Stimulated activated CD8-positive, alpha-beta memory T cell treated with anti-CD3 and anti-CD28 coated beads, Interleukin-15, amount 100 ng/mL, for 24 hours (primary cell): ENCODE results near the gene BCAS3.
"Not testable (repeated sequence)": the region's sequence is repeated elsewhere in the genome, so short reads cannot be mapped to it uniquely, and the experiment has no call there.

Experiments
- DNase-seq: peaks from one replicate; pipeline ENCODE4 v3.0.0-alpha.2; 2020; ENCODE audit warnings: low read depth

BCAS3 gene

DNA sequence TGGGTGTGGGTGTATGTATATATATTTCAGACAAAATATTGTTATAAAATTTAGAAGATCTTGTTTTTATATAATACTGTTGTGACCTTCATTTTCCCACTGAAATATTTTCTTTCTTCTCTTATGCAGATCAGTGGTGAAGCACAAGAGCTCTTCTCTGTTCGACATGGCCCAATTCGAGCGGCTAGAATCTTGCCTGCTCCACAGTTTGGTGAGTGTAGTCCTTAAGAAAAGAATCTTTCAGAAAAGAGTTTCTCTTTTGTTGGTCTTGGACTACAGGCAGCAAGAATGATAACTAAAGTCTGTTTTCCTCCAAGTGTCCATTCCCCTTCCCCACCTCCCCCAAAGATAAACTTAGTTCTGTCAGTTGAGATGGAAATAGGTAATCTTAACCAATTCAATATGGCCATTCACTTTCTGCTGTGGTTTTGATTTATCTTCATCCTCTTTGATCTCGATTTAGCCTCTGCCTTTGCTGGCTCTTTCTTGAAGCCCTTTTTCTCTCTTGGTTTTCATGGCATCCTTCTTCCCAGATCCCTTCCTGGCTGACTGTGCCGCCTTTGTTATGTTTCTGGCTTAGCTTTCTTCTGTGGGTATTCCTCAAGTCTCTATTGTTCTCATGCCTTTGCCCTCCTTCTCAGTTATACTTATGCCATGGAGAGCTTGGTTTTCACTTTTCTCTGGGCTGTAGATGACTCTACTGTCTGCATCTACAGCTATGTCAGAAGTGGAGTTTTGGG lies 69.6 kb downstream of the BCAS3 start:
- no peak for DNase-seq

DNA sequence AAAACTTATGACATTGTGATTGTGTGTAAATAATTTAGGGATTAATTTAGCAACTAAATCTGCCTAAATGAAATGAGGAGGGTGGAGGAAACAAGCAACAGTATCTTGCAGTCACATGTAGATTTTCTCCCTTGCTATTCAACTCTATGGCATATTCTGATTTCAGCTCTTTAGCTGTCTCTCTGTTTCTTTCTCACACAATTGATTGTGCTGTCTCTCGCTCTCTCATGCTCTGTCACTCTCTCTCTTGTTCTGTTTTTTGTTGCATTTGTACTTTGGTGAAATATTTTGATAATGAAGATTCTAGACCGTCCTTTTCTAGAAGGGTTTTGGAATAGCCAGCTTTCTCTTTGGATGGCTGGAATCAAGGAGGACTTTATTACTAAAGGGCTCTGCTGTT lies 70.6 kb downstream of the BCAS3 start:
- DNase-seq: no peak

DNA sequence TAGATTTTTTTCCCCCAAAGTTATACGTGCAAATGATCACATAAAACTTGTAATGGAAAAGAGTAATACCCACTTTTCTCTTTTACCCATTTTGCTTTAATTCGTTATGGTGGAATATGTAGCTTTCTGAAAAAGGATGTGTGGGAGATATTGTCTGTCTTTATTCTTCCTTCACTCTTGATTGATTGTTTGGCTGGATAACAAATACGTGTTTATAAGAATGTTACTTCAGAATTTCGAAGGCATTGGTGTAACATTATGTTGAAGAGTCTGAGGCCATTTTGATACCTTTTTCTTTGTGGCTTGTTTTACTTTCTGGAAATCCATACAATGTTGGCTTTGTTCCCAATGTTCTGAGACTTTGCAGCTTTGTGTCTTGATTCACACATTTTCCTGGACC lies 71.4 kb downstream of the BCAS3 start:
- no peak for DNase-seq

DNA sequence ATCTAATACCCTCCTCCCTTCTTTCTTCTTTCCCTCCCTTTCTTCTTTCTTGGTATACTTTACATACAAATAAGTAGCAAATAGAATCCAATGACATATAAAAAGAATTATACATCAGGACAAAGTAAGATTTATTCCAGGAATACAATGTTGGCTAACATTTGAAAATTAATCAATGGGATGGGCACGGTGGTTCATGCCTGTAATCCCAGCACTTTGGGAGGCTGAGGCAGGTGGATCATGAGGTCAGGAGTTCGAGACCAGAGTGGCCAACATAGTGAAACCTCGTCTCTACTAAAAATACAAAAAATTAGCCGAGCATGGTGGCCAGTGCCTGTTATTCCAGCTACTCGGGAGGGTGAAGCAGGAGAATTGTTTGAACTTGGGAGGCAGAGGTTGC lies 72.1 kb downstream of the BCAS3 start:
- DNase-seq: no peak

DNA sequence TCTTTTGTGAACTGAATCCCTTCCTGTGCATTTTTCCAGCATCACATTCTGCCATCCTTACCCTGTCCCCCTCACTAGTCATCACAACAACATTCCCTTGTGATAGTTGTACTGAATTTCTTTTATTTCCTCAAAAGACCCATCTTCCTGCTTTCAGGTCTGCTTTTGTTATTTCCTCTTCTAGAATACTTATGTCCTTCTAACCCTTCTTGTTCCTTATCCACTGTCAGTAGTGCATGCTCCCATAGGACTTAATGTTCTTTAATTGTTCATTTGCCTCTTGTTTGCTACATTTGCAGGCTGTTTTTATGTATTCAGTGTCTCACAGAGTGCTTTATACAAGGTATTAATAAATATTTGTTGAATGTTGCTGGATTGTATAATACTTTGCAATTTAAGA lies 73.0 kb downstream of the BCAS3 start:
- no peak for DNase-seq

GRCh38 chr17:60751884-60752283 lies 74.2 kb downstream of the BCAS3 start:
- DNase-seq: no peak

DNA sequence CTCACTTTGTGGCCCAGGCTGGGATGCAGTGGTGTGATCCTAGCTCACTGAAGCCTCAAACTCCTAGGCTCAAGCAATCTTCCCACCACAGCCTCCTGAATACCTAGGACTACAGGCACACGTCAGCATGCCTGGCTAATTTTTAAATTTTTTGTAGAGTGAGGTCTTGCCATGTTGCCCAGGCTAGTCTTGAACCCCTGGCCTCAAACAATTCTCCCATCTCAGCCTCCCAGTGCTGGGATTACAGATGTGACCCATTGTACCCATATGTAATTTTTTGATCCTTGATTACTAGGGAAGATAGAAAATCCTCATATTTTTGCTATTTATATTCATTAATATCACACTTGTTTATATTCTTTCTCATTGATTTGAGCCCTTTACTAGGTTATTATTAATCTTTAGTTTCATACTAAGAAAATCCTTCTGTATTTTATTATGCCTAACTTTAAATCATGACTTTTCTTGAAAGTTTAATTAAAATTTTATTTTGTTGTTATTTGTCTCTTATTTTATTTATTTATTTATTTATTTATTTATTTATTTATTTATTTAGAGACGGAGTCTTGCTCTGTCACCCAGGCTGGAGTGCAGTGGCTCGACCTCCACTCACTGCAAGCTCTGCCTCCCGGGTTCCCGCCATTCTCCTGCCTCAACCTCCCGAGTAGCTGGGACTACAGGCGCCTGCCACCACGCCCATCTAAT lies 75.4 kb downstream of the BCAS3 start:
- no peak for DNase-seq

DNA sequence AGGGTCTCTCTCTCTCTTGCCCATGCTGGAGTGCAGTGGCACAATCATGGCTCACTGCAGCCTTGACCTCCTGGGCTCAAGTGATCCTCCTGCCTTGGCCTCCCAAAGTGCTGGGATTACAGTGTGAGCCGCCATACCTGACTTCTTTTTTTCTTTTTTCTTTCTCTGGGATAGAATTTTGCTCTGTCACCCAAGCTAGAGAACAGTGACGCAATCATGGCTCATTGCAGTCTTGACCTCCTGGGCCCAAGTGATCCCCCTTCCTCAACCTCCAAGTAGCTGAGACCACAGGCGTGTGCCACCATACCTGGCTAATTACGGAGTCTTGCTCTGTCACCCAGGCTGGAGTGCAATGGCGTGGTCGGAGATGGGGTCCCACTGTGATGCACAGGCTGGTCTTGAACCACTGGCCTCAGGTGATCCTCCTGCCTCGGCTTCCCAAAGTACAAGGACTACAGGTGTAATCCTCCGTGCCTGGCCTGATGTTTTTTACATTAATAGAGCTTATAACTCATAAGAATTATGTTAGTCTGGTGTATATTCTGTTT lies 76.5 kb downstream of the BCAS3 start:
- DNase-seq: no peak

DNA sequence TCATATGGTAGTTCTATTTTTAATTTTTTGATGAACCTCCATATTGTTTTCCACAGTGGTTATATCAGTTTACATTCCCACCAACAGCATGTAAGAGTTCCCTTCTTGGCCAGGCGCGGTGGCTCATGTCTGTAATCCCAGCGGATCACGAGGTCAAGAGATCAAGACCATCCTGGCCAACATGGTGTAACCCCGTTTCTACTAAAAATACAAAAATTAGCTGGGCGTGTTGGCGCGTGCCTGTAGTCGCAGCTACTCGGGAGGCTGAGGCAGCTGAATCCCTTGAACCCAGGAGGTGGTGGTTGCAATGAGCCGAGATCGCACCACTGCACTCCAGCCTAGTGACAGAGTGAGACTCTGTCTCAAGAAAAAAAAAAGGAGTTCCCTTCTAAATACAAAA lies 79.1 kb downstream of the BCAS3 start:
- DNase-seq: not testable (repeated sequence)

DNA sequence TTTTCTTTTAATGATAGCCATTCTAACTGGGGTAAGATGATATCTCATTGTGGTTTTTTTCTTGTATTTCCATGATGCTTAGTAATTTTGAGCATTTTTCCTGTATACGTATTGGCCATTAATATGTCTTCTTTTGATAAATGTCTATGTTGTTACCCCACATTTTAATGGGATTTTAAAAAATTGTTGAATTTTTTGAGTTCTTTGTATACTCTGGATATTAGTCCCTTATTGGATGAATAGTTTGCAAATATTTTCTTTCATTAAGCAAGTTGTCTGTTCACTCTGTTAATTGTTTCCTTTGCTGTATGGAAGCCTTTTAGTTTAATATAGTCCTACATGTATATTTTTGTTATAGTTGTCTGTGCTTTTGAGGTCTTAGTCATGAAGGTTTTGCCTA lies 79.8 kb downstream of the BCAS3 start:
- no peak for DNase-seq

- DNase-seq: no peak
These were observed 82.1 kb downstream of the BCAS3 start for GRCh38 chr17:60759756-60760155.

GRCh38 chr17:60761301-60761700 lies 83.7 kb downstream of the BCAS3 start:
- not testable (repeated sequence) for DNase-seq

DNA sequence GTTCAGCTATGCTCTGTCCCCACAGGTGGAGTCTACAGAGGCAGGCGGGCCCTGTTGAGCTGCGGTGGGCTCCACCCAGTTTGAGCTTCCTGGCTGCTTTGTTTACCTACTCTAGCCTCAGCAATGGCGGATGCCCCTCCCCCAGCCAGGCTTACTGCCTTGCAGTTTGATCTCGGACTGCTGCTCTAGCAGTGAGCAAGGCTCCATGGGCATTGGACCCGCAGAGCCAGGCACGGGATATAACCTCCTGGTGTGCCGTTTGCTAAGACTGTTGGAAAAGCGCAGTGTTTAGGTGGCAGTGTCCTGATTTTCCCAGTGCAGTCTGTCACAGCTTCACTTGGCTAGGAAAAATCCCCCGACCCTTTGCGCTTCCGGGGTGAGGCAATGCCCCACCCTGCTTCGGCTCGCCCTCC lies 89.1 kb downstream of the BCAS3 start:
- no peak for DNase-seq

DNA sequence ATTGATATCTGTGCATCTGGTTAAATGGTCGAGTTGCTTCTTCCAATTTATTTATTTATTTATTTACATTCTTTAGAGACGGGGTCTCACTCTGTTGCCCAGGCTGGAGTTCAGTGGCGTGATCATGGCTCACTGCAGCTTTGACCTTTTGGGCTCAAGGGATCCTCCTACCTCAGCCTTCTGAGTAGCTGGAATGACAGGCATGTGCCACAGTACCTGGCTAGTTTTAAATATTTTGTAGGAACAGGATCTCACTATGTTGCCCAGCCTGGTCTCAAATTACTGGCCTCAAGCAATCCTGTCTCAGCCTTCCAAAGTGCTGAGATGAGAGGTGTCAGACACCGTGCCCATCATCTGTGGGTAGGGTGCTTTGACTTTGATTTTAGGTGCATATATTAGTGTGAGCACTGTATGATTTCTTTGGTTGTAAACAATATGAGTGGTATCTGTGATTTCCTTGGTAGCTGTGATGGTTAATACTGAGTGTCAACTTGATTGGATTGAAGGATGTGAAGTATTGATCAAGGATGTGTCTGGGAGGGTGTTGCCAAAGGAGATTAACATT lies 90.2 kb downstream of the BCAS3 start:
- no peak for DNase-seq

DNA sequence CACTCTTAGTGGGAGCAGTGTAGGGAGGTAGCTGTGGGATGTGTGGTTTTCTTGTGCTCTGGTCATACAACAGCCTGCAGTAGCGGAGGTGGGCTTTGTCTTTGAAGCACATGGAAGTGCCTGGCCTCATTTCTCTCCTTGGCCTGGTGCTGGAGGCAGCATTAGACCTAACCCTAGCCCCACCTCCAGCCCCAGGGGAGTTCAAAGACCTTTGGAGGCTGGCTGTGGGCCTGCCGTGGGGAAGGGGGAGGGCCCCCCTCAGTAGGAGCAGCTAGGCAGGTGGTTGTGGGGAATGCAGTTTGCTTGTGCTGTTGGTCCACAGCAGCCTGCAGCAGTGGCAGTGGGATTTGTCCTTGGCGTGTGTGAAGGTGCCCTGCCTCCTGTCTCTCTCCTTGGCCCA lies 91.7 kb downstream of the BCAS3 start:
- no peak for DNase-seq

- no peak for DNase-seq
These were observed 93.3 kb downstream of the BCAS3 start for GRCh38 chr17:60770946-60771422.

DNA sequence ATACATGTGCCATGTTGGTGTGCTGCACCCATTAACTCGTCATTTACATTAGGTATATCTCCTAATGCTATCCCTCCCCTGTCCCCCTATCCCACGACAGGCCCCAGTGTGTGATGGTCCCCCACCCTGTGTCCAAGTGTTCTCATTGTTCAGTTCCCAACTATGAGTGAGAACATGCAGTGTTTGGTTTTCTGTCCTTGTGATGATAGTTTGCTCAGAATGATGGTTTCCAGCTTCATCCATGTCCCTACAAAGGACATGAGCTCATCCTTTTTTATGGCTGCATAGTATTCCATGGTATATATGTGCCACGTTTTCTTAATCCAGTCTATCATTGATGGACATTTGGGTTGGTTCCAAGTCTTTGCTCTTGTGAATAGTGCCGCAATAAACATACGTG lies 94.0 kb downstream of the BCAS3 start:
- DNase-seq: not testable (repeated sequence)

DNA sequence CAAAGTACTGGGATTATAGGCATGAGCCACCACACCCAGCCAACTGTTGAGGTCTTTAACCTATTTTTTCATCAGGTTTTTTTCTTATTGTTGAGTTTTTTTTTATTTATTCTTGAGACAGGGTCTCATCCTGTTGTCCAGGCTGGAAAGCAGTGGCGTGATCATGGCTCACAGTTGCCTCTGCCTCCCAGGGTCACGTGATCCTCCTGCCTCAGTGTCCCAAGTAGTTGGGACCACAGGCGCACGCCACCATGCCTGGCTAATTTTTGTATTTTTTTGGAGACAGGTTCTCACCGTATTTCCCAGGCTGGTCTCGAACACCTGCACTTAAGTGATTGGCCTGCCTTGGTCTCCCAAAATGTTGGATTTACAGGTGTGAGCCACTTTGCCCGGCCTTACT lies 95.9 kb downstream of the BCAS3 start:
- no peak for DNase-seq

- no peak for DNase-seq
These were observed 104.3 kb downstream of the BCAS3 start for GRCh38 chr17:60781880-60782412.

GRCh38 chr17:60782742-60783141 lies 105.1 kb downstream of the BCAS3 start:
- DNase-seq: no peak

DNA sequence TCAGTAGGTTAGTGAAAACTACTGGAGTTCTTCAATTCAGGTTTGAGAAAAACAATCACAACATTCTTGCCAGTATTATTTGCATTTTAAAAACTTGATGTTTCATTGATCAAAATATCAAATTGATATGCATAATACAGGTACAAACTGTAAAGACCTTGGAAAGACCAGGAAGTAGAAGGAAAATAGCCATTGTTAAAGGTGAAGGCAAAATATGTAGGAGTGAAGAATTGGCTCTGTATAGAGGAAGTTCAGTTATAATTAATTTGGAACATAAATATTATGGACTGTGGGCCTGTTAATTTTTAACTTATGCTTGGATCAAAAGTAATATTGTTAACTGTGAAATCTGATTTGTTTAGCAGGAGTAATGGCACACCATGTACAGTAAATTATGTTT lies 112.6 kb downstream of the BCAS3 start:
- no peak for DNase-seq

GRCh38 chr17:60792250-60792898 lies 114.7 kb downstream of the BCAS3 start:
- no peak for DNase-seq
